GM18868 (cell line): Measurements from ENCODE around the gene NOL3.

Source experiments
- ATAC-seq: cut with Tn5 transposase; IDR thresholded peaks from one replicate; pipeline ENCODE4 v1.9.1; 2021; ENCODE audit warnings: mild to moderate bottlenecking, moderate library complexity; ENCODE audit not compliant: unreplicated experiment

NOL3 gene

GRCh38 chr16:67187175-67187890 lies 17.0 kb downstream of the NOL3 start:
- no peak for ATAC-seq

- no peak for ATAC-seq
Observed at GRCh38 chr16:67188323-67188722, 18.0 kb downstream of the NOL3 start.

- ATAC-seq = no peak
Observed at GRCh38 chr16:67188798-67189197, 18.5 kb downstream of the NOL3 start.

- no peak for ATAC-seq
Observed at GRCh38 chr16:67190041-67190440, 19.7 kb downstream of the NOL3 start, which contains the start of gene EXOC3L1. Gene EXOC3L1, minus strand, starts transcription at chr16:67190136. Its CDS starts 460 bp downstream, at chr16:67189676.

- ATAC-seq = no peak
Observed at GRCh38 chr16:67190448-67191399, 20.4 kb downstream of the NOL3 start.

- ATAC-seq = no peak
Observed at GRCh38 chr16:67191411-67191994, 21.2 kb downstream of the NOL3 start.

GRCh38 chr16:67191995-67192681 lies 21.8 kb downstream of the NOL3 start, which contains the start of gene E2F4:
Gene E2F4, plus strand, starts transcription at chr16:67192155. Its CDS starts 73 bp downstream, at chr16:67192228.
- peak; percentile 94 for ATAC-seq

- no peak for ATAC-seq
Observed at GRCh38 chr16:67192781-67193361, 22.5 kb downstream of the NOL3 start.

GRCh38 chr16:67193536-67193935 lies 23.2 kb downstream of the NOL3 start:
- no peak for ATAC-seq

- no peak for ATAC-seq
Observed at GRCh38 chr16:67194260-67194659, 23.9 kb downstream of the NOL3 start.

GRCh38 chr16:67195676-67196075 lies 25.3 kb downstream of the NOL3 start:
- no peak for ATAC-seq

GRCh38 chr16:67196881-67197280 lies 26.5 kb downstream of the NOL3 start:
- ATAC-seq = no peak

GRCh38 chr16:67197704-67198103 lies 27.4 kb downstream of the NOL3 start:
- ATAC-seq = no peak

GRCh38 chr16:67198238-67198734 lies 27.9 kb downstream of the NOL3 start:
- ATAC-seq = no peak

GRCh38 chr16:67199011-67199807 lies 28.9 kb downstream of the NOL3 start, which contains the start of gene ELMO3:
Gene ELMO3, plus strand, starts transcription at chr16:67199131. Its CDS starts 196 bp downstream, at chr16:67199327.
- no peak for ATAC-seq

GRCh38 chr16:67199808-67200198 lies 29.5 kb downstream of the NOL3 start:
- ATAC-seq = no peak

GRCh38 chr16:67200491-67200890 lies 30.2 kb downstream of the NOL3 start:
- ATAC-seq = no peak

- no peak for ATAC-seq
Observed at GRCh38 chr16:67201411-67202345, 31.3 kb downstream of the NOL3 start.
